Effector memory CD4-positive, alpha-beta T cell (primary cell): ENCODE measurements around the gene GPT2.
A peak's percentile ranks its signal among the peaks of the same experiment; 100 is the strongest.
"Not testable (repeated sequence)": the region's sequence is repeated elsewhere in the genome, so short reads cannot be mapped to it uniquely, and the experiment has no call there.

Source experiments
- DNase-seq, 3 donors: peaks; one replicate each; pipeline ENCODE4 v3.0.0-alpha.2; 2020
- H3K27ac ChIP-seq: 2 replicates; pipeline ENCODE4 v1.7.0; 2013; ENCODE audit warnings: mild to moderate bottlenecking, low read length, moderate library complexity; ENCODE audit not compliant: insufficient read depth, poor library complexity, severe bottlenecking
- H3K27me3 ChIP-seq: replicated peaks from 2 replicates; pipeline ENCODE4 v1.7.0; 2013; ENCODE audit warnings: mild to moderate bottlenecking, low read length; ENCODE audit not compliant: insufficient read depth, control insufficient read depth, poor library complexity, severe bottlenecking
- H3K36me3 ChIP-seq: 2 replicates; pipeline ENCODE4 v1.7.0; 2013; ENCODE audit warnings: mild to moderate bottlenecking, low read length, moderate library complexity; ENCODE audit not compliant: control insufficient read depth, insufficient read depth
- H3K4me1 ChIP-seq: 2 replicates; pipeline ENCODE4 v1.7.0; 2013; ENCODE audit warnings: low read length, mild to moderate bottlenecking; ENCODE audit not compliant: control insufficient read depth, insufficient read depth, poor library complexity, severe bottlenecking
- H3K4me3 ChIP-seq: 2 replicates; pipeline ENCODE4 v1.7.0; 2013; ENCODE audit warnings: low read length, low read depth, mild to moderate bottlenecking; ENCODE audit not compliant: insufficient read depth, poor library complexity, severe bottlenecking
- H3K9me3 ChIP-seq: 2 replicates; pipeline ENCODE4 v1.7.0; 2013; ENCODE audit warnings: mild to moderate bottlenecking, low read length, moderate library complexity; ENCODE audit not compliant: control insufficient read depth

Gene GPT2

DNA sequence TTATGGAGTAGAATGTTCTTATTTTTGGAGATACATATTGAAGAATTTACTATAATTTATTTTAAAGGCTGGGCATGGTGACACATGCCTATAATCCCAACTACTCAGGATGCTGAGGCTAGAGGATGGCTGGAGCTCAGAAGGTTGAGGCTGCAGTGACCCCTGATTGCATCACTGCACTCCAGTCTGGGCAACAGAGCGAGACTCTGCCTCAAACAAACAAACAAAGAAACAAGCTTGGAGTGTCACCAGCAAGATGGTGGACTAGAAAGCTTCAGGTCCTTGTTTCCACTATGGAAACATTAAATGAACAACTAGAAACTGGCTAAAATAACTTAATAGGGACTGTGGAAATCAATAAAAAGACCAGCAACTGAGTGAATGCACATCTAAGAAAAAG lies 17.9 kb upstream of the GPT2 start:
- Histone ChIP-seq H3K4me3 (no peak overlapping the region), H3K27me3 (no peaks in the 10 kb centered on the region)

DNA sequence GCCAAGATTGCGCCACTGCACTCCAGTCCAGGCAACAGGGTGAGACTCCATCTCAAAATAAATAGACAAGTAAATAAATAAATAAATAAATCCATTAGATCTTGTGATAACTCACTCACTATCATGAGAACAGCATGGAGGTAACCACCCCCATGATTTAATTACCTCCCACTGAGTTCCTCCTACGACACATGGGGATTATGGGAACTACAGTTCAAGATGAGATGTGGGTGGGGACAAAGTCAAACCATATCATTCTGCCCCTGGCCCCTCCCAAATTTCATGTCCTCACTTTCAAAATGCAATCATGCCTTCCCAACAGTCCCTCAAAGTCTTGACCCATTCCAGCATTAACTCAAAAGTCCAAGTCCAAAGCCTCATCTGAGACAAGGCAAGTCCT lies 16.7 kb upstream of the GPT2 start:
- not testable (repeated sequence) for H3K9me3 ChIP-seq, H3K36me3 ChIP-seq, H3K27ac ChIP-seq, H3K4me1 ChIP-seq, DNase-seq, H3K27me3 ChIP-seq, H3K4me3 ChIP-seq

More for the DNA sequence above, 17.9 kb upstream of the GPT2 start:
- Histone ChIP-seq H3K9me3 (no peaks in the 10 kb centered on the region), H3K27ac (no peak overlapping the region), H3K4me1 (no peaks in the 10 kb centered on the region), H3K36me3 (no peaks in the 10 kb centered on the region)
- no peak for DNase-seq

DNA sequence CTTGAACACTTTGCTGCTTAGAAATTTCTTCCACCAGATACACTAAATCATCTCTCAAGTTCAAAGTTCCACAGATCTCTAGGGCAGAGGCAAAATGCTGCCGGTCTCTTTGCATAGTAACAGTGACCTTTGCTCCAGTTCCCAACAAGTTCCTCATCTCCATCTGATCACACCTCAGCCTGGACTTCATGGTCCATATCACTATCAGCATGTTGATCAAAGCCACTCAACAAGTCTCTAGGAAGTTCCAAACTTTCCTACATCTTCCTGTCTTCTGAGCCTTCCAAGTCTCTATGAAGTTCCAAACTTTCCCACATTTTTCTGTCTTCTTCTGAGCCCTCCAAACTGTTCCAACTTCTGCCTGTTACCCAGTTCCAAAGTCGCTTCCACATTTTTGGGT lies 15.3 kb upstream of the GPT2 start:
- H3K4me3 ChIP-seq, H3K27ac ChIP-seq, H3K4me1 ChIP-seq, H3K27me3 ChIP-seq, DNase-seq, H3K36me3 ChIP-seq, H3K9me3 ChIP-seq: not testable (repeated sequence)

DNA sequence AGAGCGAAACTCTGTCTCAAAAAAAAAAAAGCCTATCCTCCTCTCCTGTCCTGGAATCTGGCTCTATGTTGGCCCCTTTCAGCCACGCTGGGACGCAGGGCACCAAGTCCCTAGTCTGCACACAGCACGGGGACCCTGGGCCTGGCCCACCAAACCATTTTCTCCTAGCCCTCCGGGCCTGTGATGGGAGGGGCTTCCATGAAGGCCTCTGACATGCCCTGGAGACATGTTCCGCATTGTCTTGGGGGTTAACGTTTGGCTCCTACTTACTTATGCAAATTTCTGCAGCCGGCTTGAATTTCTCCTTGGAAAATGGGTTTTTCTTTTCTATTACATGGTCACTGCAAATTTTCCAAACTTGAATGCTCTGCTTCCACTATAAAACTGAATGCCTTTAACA lies 12.6 kb upstream of the GPT2 start:
- Histone ChIP-seq H3K27me3 (no peaks in the 10 kb centered on the region), H3K9me3 (no peaks in the 10 kb centered on the region), H3K4me1 (no peaks in the 10 kb centered on the region), H3K36me3 (no peaks in the 10 kb centered on the region), H3K4me3 (no peak overlapping the region), H3K27ac (no peak overlapping the region)
- DNase-seq, result no peak

DNA sequence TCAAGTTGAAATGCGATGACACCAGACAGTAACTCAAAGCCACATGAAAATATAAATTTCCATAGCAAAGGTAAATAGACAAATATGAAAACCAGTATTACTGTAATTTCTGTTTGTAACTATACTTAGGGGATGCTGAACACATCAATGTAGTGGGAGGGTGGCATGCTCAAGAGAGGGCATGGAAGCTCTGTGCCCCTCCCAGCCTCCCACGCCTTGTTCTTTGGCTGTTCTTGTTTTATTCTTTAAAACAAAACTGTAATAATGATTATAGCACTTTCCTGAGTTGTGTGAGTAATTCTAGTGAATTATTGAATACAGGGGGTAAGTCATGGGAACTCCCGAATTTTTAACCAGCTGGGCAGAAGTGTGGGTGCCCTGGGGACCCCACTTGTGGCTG lies 11.0 kb upstream of the GPT2 start:
- H3K4me1 ChIP-seq, result no peaks in the 10 kb centered on the region
- DNase-seq, result no peak
- H3K27me3 ChIP-seq, result no peaks in the 10 kb centered on the region
- no peak overlapping the region for H3K4me3 ChIP-seq
- no peak overlapping the region for H3K27ac ChIP-seq
- no peaks in the 10 kb centered on the region for H3K9me3 ChIP-seq
- no peaks in the 10 kb centered on the region for H3K36me3 ChIP-seq

DNA sequence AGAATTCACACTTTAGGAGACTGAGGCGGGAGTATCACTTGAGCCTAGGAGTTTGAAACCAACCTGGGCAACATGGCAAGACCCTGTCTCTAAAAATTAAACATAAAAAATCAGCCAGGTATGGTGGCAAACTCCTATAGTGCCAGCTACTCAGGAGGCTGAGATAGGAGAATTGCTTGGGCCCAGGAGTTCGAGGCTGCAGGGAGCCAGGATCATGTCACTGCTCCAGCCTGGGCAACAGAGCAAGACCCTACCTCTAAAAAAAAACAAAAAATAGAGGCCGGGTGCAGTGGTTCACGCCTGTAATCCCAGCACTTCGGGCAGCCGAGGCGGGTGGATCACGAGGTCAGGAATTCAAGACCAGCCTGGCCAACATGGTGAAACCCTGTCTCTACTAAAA lies 8.9 kb upstream of the GPT2 start:
- no peak overlapping the region for H3K27ac ChIP-seq
- DNase-seq, result no peak
- no peaks in the 10 kb centered on the region for H3K27me3 ChIP-seq
- no peaks in the 10 kb centered on the region for H3K36me3 ChIP-seq
- H3K4me1 ChIP-seq, result no peaks in the 10 kb centered on the region
- no peaks in the 10 kb centered on the region for H3K9me3 ChIP-seq
- no peak overlapping the region for H3K4me3 ChIP-seq

DNA sequence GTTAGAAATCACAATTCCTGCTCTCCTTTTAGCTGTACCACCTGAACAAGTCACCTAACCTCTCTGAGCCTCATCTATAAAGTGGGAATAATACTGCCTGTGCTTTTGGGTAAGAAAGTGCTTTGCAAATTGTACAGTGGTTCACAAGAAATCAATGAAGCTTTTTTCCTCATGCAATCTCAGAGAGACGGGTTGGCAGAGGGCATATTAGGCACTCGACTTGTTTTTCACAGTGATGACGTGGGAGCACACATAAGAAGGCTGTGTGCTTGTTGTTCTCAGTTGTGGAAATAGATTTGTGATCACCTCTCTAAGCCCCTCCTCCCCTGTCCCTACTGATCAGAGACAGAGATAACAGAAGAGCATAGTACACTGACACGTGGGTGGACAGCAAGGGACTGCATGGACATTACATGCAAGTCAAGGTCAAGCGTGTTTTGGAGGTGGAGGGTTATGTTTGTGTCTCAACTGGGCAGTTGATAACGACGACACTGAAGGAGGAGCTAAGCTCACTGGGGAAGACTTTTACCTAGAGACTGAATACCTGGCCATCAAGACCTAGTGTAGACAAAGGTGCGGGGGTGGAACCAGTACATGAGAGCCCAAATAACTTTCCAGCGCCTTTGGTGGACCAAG lies 1.7 kb upstream of the GPT2 start:
- no peaks in the 10 kb centered on the region for H3K9me3 ChIP-seq
- no peak overlapping the region for H3K4me3 ChIP-seq
- H3K4me1 ChIP-seq, result peaks cover 7% of the 10 kb centered on the region
- no peaks in the 10 kb centered on the region for H3K36me3 ChIP-seq
- no peak for DNase-seq
- no peaks in the 10 kb centered on the region for H3K27me3 ChIP-seq
- H3K27ac ChIP-seq, result no peak overlapping the region

DNA sequence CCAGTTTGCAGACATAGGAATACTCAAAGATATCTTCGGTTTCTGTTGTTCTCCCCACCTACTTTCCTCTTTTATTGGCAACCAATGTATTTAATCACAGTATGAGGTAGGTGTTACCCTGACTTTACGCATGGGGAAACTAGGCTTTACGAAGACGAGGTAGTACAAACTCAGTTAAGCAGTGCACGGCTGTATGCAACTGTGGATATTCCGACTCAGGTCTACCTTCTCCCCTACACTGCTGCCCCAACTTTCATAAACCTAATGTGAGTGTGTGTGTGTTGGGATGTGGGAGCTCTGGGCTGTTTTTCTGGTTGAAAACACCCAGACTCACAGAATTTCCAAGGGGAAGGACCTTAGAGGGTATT lies 1.2 kb upstream of the GPT2 start:
- no peaks in the 10 kb centered on the region for H3K27me3 ChIP-seq
- H3K36me3 ChIP-seq, result no peaks in the 10 kb centered on the region
- no peak for DNase-seq
- no peak overlapping the region for H3K4me3 ChIP-seq
- H3K4me1 ChIP-seq, result peaks cover 7% of the 10 kb centered on the region
- H3K9me3 ChIP-seq, result no peaks in the 10 kb centered on the region
- H3K27ac ChIP-seq, result no peak overlapping the region

DNA sequence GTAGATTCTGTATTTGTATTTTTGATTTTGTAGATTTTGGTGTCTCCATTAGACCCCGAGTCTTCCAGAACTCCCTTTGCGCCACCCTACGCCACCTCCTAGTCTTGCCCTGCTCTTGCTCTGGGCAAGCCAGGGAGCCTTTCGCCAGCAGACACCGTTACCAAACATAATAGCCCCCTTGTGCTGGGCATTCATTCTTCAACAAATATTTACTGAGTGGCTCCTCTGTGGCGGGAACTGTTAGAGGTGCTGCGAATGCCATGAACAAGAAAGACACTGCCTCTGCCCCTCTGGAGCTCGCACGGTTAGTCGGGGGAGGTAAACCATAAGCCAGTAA lies 841 bp upstream of the GPT2 start:
- no peak overlapping the region for H3K27ac ChIP-seq
- H3K4me3 ChIP-seq, result peak overlapping the region; percentile 72

DNA sequence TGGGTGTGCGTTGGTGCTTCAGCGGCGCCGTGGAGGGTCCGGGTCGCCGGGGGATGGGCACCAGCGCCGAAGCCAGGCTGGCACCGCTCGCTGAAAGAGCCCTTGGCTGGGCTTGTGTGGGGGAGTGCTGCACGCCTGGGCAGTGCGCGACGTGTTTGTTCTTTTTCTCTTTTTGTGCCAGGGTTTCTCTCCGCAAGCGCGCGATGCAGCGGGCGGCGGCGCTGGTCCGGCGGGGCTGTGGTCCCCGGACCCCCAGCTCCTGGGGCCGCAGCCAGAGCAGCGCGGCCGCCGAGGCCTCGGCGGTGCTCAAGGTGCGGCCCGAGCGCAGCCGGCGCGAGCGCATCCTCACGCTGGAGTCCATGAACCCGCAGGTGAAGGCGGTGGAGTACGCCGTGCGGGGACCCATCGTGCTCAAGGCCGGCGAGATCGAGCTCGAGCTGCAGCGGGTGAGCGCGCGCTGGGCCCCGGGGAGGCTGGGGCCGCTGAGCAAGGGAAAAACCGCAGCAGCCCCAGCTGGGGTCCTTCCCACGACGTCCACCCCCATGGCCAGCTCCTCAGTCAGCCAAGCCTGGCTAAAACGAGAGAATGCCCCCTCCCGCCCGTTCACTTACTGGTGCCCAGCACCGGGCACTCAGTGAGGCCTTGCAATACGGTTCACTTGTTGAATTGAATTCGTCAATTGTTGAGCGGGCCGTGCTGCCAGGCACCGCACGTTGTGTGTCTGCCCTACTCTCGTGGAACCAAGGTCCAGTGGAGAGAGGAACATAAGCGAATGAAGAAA lies 541 bp downstream of the GPT2 start:
- no peaks in the 10 kb centered on the region for H3K36me3 ChIP-seq
- peak overlapping the region; percentile 72 for H3K4me3 ChIP-seq
- no peaks in the 10 kb centered on the region for H3K27me3 ChIP-seq
- DNase-seq, result no peak
- H3K4me1 ChIP-seq, result peaks cover 7% of the 10 kb centered on the region
- no peaks in the 10 kb centered on the region for H3K9me3 ChIP-seq
- no peak overlapping the region for H3K27ac ChIP-seq

More for the DNA sequence above, 841 bp upstream of the GPT2 start:
- DNase-seq, result no peak
- no peaks in the 10 kb centered on the region for H3K9me3 ChIP-seq
- H3K36me3 ChIP-seq, result no peaks in the 10 kb centered on the region
- peaks cover 7% of the 10 kb centered on the region for H3K4me1 ChIP-seq
- H3K27me3 ChIP-seq, result no peaks in the 10 kb centered on the region
